PC-9 (cell line): ENCODE measurements around the gene EIF3K. TPM values are rescaled to one million over a fixed set of nuclear protein-coding genes. Genes with fewer than 3 reads are reported as not detected.

Experiments used
- BruUV-seq: library from RNA; stranded (reverse); fragments of 400-500 nt; replicated peaks from 2 replicates; lab custom pipeline; 2021; lab: Mats Ljungman, UMichigan
- CTCF ChIA-PET: fragments of 300-600 bp; sonication (Branson Sonifier 250); formaldehyde crosslinking; loops from one replicate; lab custom pipeline; 2022; ENCODE audit warnings: antibody characterized with exemption; lab: Charles Lee
- POLR2A ChIA-PET: fragments of 300-600 bp; sonication (Branson Sonifier 250); formaldehyde crosslinking; loops from one replicate; lab custom pipeline; 2022; ENCODE audit warnings: antibody characterized with exemption; ENCODE audit not compliant: unreplicated experiment; lab: Charles Lee
- DNase-seq, 2 experiments: peaks; one replicate each; pipeline versions ENCODE4 v3.0.0 to v3.0.0-alpha.2; 2015 to 2022; ENCODE audit warnings: mixed read lengths in 1 of 2
- H2AFZ ChIP-seq: fragments of 200-600 bp; sonication (generic); 2 replicates; pipeline ENCODE4 v1.8.1; 2017; ENCODE audit warnings: antibody characterized with exemption
- H3F3A ChIP-seq: fragments of 200-600 bp; sonication (generic); 2 replicates; pipeline ENCODE4 v1.8.1; 2017; ENCODE audit warnings: antibody characterized with exemption, mild to moderate bottlenecking, low read depth; ENCODE audit not compliant: insufficient read depth
- H3K27ac ChIP-seq: fragments of 200-600 bp; sonication (generic); 2 replicates; pipeline ENCODE4 v1.6.1; 2016; ENCODE audit warnings: mixed run types
- H3K27me3 ChIP-seq: fragments of 200-600 bp; sonication (generic); 2 replicates; pipeline ENCODE4 v1.6.1; 2016; ENCODE audit warnings: low read depth, mixed run types; ENCODE audit not compliant: insufficient read depth
- H3K36me3 ChIP-seq: fragments of 200-600 bp; sonication (generic); 2 replicates; pipeline ENCODE4 v1.6.1; 2016; ENCODE audit warnings: low read depth, mixed run types
- H3K4me1 ChIP-seq: fragments of 200-600 bp; sonication (generic); replicated peaks from 2 replicates; pipeline ENCODE4 v1.6.1; 2016; ENCODE audit warnings: mixed run types; ENCODE audit not compliant: insufficient read depth
- H3K4me2 ChIP-seq: fragments of 200-600 bp; sonication (generic); 2 replicates; pipeline ENCODE4 v1.6.1; 2017; ENCODE audit warnings: mixed run types
- H3K4me3 ChIP-seq: fragments of 200-600 bp; sonication (generic); 2 replicates; pipeline ENCODE4 v1.6.1; 2016; ENCODE audit warnings: mixed run types
- H3K79me2 ChIP-seq: fragments of 200-600 bp; sonication (generic); 2 replicates; pipeline ENCODE4 v1.6.1; 2017; ENCODE audit warnings: low read depth, mixed run types
- H3K9me2 ChIP-seq: fragments of 200-600 bp; sonication (generic); 2 replicates; pipeline ENCODE4 v1.8.1; 2017; ENCODE audit warnings: mild to moderate bottlenecking; ENCODE audit not compliant: insufficient read depth
- H3K9me3 ChIP-seq: fragments of 200-600 bp; sonication (generic); 2 replicates; pipeline ENCODE4 v1.8.1; 2016; ENCODE audit warnings: low read depth; ENCODE audit not compliant: insufficient read depth
- H4K20me1 ChIP-seq: fragments of 200-600 bp; sonication (generic); 2 replicates; pipeline ENCODE4 v1.8.1; 2017; ENCODE audit not compliant: insufficient read depth
- CTCF ChIP-seq: fragments of 200-600 bp; sonication (generic); conservative IDR thresholded peaks from 2 replicates; pipeline ENCODE4 v1.6.1; 2017; ENCODE audit warnings: mixed run types, antibody characterized with exemption, mild to moderate bottlenecking, moderate library complexity
- EZH2 ChIP-seq: fragments of 200-600 bp; sonication (generic); IDR thresholded peaks from 2 replicates; pipeline ENCODE4 v1.8.0; 2017; ENCODE audit warnings: antibody characterized with exemption, low read depth
- intact Hi-C: fragments of 100-400 bp; cut with micrococcal nuclease; formaldehyde crosslinking; loops from one replicate; pipeline ENCODE4 v1.10.0; 2022; ENCODE audit not compliant: unreplicated experiment
- total RNA-seq: library from RNA; stranded (reverse); gene quantifications from 2 replicates; pipeline ENCODE4 v1.2.3, GENCODE V29; 2021

The EIF3K gene
- total RNA-seq, 1 experiment from 2014 or later: 230 TPM

- Histone ChIP-seq H3K27ac (no peak overlapping the region), H3K79me2 (peaks cover 23% of the 10 kb centered on the region), H4K20me1 (no peaks in the 10 kb centered on the region), H3K4me2 (no peak overlapping the region), H3K27me3 (no peaks in the 10 kb centered on the region), H3K9me2 (no peaks in the 10 kb centered on the region), H3F3A (no peaks in the 10 kb centered on the region; the same call in 1 of the 2 replicates), H3K36me3 (peaks cover 11% of the 10 kb centered on the region), H3K4me1 (peaks cover 15% of the 10 kb centered on the region), H3K9me3 (no peaks in the 10 kb centered on the region), H3K4me3 (no peak overlapping the region), H2AFZ (no peak overlapping the region)
- ChIA-PET CTCF (no interaction called here), POLR2A (interaction anchor here (0.6 kb wide), 1 partner anchor 157 kb away, joined by 3 read pairs; no protein-coding TSS in a partner anchor)
- BruUV-seq: no TSS peak
- intact Hi-C loops: loop anchor here (5.0 kb wide), 1 partner anchor 315 kb away; the partner anchor contains the start of genes MRPS12 and SARS2
- TF ChIP-seq CTCF (no peak), EZH2 (no peak)
- no peak for DNase-seq
These were observed 1.7 kb upstream of the EIF3K start for GRCh38 chr19:38617283-38617763.

- intact Hi-C loops: loop anchor here (5.0 kb wide), 1 partner anchor 314 kb away; the partner anchor contains the start of genes MRPS12 and SARS2
- H3K9me3 ChIP-seq: no peaks in the 10 kb centered on the region
- POLR2A ChIA-PET: interaction anchor here (0.5 to 0.7 kb wide), 4 partner anchors 85 to 475 kb away, joined by 3 to 4 read pairs (median 3); no protein-coding TSS in a partner anchor
- peak within 1 kb of the TSS; percentile 87 for H3K4me3 ChIP-seq
- H3K27ac ChIP-seq: 0 out of 2 replicates have a peak within 1 kb of the TSS, but pooled peaks have one; percentile 1
- CTCF ChIA-PET: interaction anchor here (0.5 to 0.9 kb wide), 5 partner anchors 26 to 314 kb away, joined by 4 to 11 read pairs (median 5); partner anchors contain the start of gene ACTN4
- H3K79me2 ChIP-seq: peaks cover 23% of the 10 kb centered on the region
- no peaks in the 10 kb centered on the region for H4K20me1 ChIP-seq
- H3K36me3 ChIP-seq: peaks cover 11% of the 10 kb centered on the region
- peak within 1 kb of the TSS; percentile 85 for H2AFZ ChIP-seq
- TF ChIP-seq CTCF: no peak
- no peak for DNase-seq
- peak within 1 kb of the TSS; percentile 90 for H3K4me2 ChIP-seq
- no TSS peak for BruUV-seq
- H3K27me3 ChIP-seq: no peaks in the 10 kb centered on the region
- H3F3A ChIP-seq: no peaks in the 10 kb centered on the region; the same call in 1 of the 2 replicates
- H3K9me2 ChIP-seq: no peaks in the 10 kb centered on the region
- H3K4me1 ChIP-seq: peaks cover 15% of the 10 kb centered on the region
These were observed 1.0 kb upstream of the EIF3K start, which contains the start of gene MAP4K1 for GRCh38 chr19:38617764-38618589. Gene MAP4K1 (minus strand): TSS chr19:38617953. CDS start chr19:38617895, 58 bp downstream.
